GM15510 (cell line): Measurements from ENCODE around the gene USH1G.

Source experiments
- POLR2A ChIP-seq: IDR thresholded peaks from 3 replicates; pipeline ENCODE4 v1.6.1; 2011; ENCODE audit warnings: borderline replicate concordance; ENCODE audit not compliant: insufficient read length; ENCODE audit errors: extremely low read depth

USH1G gene

GRCh38 chr17:74923538-74924249 lies 639 bp upstream of the USH1G start:
- no peak for TF ChIP-seq POLR2A

DNA sequence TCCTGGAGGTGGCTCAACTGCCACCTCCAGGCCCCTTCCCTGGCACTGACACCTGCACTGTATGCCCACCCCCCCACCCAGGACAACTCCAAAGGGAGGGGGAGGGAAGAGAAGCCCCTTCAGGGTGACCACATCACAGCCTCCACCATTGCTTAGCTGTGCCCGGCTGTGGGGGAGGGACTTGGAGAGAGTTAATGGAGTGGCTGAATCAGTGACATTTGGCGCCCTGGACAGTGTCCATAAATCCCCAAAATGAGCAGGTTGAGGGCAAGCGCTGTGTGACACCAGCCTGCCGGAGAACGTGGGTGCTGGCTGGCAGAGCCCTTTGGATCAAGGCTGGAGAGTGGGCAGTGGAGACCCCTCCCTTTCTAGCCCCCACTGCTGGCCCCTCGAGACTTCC lies 883 bp downstream of the USH1G start:
- TF ChIP-seq POLR2A = no peak

GRCh38 chr17:74921769-74922168 lies 1.3 kb downstream of the USH1G start:
- no peak for TF ChIP-seq POLR2A

GRCh38 chr17:74921026-74921681 lies 1.9 kb downstream of the USH1G start:
- no peak for TF ChIP-seq POLR2A

DNA sequence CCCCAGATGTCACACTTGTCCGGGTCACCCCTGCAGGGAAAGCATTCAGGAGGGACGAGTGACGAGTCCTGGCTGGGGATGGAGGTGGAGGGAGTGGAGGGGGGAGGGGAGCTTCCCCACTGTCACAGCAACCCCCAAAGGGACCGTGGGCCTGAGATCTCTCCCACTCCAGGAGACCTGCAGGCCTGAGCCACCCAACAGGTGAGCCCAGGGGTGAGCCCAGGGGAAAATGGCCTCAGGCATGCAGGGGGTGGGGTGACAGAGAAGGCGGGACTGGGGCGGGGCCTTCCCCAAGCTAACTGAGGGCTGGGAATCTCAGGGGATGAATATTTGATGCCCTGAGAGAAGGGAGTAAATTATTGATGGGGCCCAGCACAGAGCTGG lies 2.4 kb downstream of the USH1G start:
- no peak for TF ChIP-seq POLR2A

DNA sequence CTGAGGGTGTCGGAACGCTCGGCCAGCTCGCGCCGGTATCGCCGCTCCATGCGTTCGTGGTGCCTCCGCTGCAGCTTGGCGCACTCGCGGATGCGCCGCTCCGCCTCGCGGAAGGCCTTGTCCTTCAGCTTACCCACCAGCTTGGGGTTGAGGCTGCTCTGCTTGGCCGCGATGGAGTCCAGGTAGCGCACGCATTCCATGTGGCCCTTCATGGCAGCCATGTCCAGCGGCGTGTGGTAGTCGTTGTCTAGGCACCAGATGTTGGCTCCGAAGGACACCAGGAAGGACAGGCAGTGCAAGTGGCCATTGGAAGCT lies 2.8 kb downstream of the USH1G start:
- TF ChIP-seq POLR2A = no peak

GRCh38 chr17:74919440-74920305 lies 3.4 kb downstream of the USH1G start:
- TF ChIP-seq POLR2A = no peak

- no peak for TF ChIP-seq POLR2A
These were observed 4.1 kb downstream of the USH1G start for GRCh38 chr17:74918906-74919305.

GRCh38 chr17:74917430-74917829 lies 5.6 kb downstream of the USH1G start:
- no peak for TF ChIP-seq POLR2A

- no peak for TF ChIP-seq POLR2A
These were observed 6.2 kb downstream of the USH1G start for GRCh38 chr17:74916851-74917199.

GRCh38 chr17:74916136-74916850 lies 6.8 kb downstream of the USH1G start:
- no peak for TF ChIP-seq POLR2A

GRCh38 chr17:74907012-74907411 lies 16.0 kb downstream of the USH1G start:
- TF ChIP-seq POLR2A = no peak

GRCh38 chr17:74904687-74905409 lies 18.2 kb downstream of the USH1G start:
- no peak for TF ChIP-seq POLR2A

DNA sequence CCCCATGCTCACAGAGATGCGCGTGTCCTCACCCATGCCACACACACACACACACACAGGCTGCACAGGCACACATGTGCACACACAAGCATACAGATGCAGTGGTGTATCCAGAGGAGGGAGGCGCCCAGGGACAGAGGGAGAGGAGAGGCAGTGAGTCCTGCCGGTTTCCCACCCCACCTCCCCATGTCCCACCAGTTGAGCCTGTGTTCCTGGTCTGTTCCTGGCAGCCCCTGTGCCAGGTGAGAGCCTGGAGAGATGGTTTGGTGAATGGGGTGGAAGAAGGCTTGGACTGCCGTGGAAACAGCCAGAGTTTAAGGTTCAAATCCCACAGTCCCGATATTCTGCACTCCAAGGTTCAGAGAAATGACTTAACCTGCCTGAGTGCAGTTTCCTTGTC lies 19.4 kb downstream of the USH1G start:
- no peak for TF ChIP-seq POLR2A
